HCT116 (cell line): ENCODE data around the gene SEMA6A.

Experiments
- EZH2 ChIP-seq: fragments of 200-600 bp; sonication (generic); IDR thresholded peaks from 2 replicates; pipeline ENCODE4 v1.6.1; 2017; ENCODE audit warnings: antibody characterized with exemption, mixed run types
- EZH2phosphoT487 ChIP-seq: fragments of 200-600 bp; IDR thresholded peaks from 2 replicates; pipeline ENCODE4 v1.6.1; 2018; ENCODE audit warnings: antibody characterized with exemption, borderline replicate concordance
- POLR2A ChIP-seq: IDR thresholded peaks from 2 replicates; pipeline ENCODE4 v1.7.0; 2011; ENCODE audit warnings: borderline replicate concordance; ENCODE audit not compliant: insufficient read depth, insufficient read length; ENCODE audit errors: extremely low read depth
- SIN3A ChIP-seq: IDR thresholded peaks from 2 replicates; pipeline ENCODE4 v1.6.1; 2012; ENCODE audit warnings: low read depth
- SP1 ChIP-seq: IDR thresholded peaks from 2 replicates; pipeline ENCODE4 v1.6.1; 2012; ENCODE audit warnings: low read depth
- ZNF274 ChIP-seq: fragments of 200-500 bp; sonication (Bioruptor generic); IDR thresholded peaks from 2 replicates; pipeline ENCODE4 v1.6.1; 2014; ENCODE audit warnings: mild to moderate bottlenecking, low read depth, low read length, inconsistent platforms
- TF ChIP-seq, protein P1 (sequence below), 3 experiments: fragments of 200-600 bp in 1 of 3; sonication (generic) in 1 of 3; IDR thresholded peaks in 2 of 3; conservative IDR thresholded peaks in 1 of 3; 2 replicates each; pipeline ENCODE4 v1.5.1; 2012 to 2017; ENCODE audit warnings: low read depth in 2 of 3, low read length in 2 of 3, antibody characterized with exemption in 1 of 3, borderline replicate concordance in 1 of 3, control low read depth in 1 of 3, mild to moderate bottlenecking in 1 of 3, mixed read lengths in 1 of 3, mixed run types in 1 of 3, moderate library complexity in 1 of 3; ENCODE audit not compliant: insufficient read depth in 1 of 3

GRCh38 chr5:116404792-116405191, 169.8 kb downstream of the SEMA6A start:
- TF ChIP-seq, protein P1, sequence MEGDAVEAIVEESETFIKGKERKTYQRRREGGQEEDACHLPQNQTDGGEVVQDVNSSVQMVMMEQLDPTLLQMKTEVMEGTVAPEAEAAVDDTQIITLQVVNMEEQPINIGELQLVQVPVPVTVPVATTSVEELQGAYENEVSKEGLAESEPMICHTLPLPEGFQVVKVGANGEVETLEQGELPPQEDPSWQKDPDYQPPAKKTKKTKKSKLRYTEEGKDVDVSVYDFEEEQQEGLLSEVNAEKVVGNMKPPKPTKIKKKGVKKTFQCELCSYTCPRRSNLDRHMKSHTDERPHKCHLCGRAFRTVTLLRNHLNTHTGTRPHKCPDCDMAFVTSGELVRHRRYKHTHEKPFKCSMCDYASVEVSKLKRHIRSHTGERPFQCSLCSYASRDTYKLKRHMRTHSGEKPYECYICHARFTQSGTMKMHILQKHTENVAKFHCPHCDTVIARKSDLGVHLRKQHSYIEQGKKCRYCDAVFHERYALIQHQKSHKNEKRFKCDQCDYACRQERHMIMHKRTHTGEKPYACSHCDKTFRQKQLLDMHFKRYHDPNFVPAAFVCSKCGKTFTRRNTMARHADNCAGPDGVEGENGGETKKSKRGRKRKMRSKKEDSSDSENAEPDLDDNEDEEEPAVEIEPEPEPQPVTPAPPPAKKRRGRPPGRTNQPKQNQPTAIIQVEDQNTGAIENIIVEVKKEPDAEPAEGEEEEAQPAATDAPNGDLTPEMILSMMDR (IDR thresholded peaks at IDR 0.05 in 2 of 3, conservative IDR thresholded peaks at IDR 0.05 in 1 of 3; ENCODE audit: borderline replicate concordance in 1 of 3, insufficient read depth in 1 of 3, low read depth in 2 of 3, low read length in 2 of 3): no peak
- TF ChIP-seq POLR2A: no peak
- TF ChIP-seq SP1: no peak
- TF ChIP-seq ZNF274: no peak
- no peak for TF ChIP-seq SIN3A
- TF ChIP-seq EZH2phosphoT487: no peak
- TF ChIP-seq EZH2: no peak
